SH-SY5Y (cell line): ENCODE data around the gene BATF2.

ENCODE experiments used
- GATA2 ChIP-seq: IDR thresholded peaks from 2 replicates; pipeline ENCODE4 v1.6.1; 2011; ENCODE audit warnings: mild to moderate bottlenecking, low read depth, low read length
- GATA3 ChIP-seq: IDR thresholded peaks from 2 replicates; pipeline ENCODE4 v1.6.1; 2011; ENCODE audit warnings: low read depth, mild to moderate bottlenecking, low read length, moderate library complexity

The BATF2 gene

DNA sequence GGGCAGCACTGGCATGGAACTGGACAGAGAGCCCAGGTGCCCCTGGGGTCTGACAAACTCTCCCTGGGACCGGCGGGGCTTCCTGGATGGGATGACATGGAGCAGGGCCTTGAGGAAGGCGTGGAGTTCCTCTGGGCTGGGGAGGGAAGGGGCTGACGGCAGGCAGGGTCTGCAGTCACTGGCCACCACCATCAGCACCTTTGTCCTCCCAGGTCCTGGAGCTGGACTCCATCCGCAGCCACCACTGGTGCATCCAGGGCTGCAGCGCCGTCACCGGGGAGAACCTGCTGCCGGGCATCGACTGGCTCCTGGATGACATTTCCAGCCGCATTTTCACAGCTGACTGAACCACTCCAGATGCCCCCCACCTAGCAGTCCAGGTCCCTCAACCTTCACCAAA lies 24.7 kb upstream of the BATF2 start:
- TF ChIP-seq GATA3 = no peak
- no peak for TF ChIP-seq GATA2

DNA sequence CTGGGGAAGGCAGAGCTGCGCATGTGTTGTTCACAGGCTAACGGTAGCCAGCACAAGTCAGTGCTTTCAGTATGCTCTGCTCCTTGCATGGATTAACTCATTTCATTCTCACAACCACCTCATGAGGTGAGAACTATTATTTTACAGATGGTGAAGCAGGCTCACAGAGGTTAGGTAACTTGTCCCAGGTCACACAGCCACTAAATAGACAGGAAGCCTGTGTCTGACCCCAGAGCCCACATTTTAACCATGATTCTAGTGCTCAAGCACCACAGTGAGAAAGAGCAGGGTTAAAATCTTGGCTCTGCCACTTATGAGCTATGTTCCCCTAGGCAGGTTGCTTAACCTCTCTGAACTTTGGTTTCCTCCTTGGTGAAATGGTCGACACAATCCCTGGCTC lies 24.2 kb upstream of the BATF2 start:
- TF ChIP-seq GATA2 = no peak
- TF ChIP-seq GATA3 = no peak

DNA sequence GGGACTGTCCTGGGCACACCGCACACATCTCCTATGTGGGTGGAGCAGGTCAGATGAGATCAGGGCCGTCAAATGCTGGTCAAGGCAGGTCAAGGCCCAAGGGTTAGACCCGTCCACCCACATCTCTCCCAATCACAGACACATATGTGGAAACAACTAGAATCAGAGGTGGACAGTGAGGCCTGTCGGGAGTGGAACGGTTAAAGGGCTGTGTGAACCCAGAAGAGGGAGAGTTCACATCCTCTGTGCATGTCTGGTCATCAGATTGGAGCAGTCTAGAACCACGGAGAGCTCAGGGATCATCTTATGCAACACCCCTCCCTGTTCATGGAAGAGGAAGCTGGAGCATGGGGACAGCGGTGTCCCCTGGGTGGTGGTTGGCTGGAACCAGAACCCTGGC lies 23.1 kb upstream of the BATF2 start:
- no peak for TF ChIP-seq GATA3
- TF ChIP-seq GATA2 = no peak

DNA sequence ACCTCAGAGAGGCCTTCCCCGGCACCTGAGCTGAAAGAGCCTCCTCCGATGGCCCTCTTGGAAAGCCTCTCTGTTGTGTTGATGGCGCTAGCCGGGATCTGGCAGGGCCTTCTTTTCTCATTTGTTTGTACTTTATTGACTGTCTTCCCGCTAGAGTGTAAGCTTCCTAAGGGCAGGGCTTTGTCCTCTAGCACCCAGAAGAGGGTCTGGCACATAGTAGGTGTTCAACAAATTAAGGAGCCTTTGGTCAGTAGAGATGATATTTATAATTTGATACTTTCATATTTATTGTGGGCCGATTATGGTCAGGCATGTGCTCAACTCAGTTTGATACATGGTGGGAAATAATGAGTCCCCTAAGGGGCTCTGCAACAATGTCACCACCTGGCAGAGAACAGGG lies 21.2 kb upstream of the BATF2 start:
- no peak for TF ChIP-seq GATA2
- no peak for TF ChIP-seq GATA3

DNA sequence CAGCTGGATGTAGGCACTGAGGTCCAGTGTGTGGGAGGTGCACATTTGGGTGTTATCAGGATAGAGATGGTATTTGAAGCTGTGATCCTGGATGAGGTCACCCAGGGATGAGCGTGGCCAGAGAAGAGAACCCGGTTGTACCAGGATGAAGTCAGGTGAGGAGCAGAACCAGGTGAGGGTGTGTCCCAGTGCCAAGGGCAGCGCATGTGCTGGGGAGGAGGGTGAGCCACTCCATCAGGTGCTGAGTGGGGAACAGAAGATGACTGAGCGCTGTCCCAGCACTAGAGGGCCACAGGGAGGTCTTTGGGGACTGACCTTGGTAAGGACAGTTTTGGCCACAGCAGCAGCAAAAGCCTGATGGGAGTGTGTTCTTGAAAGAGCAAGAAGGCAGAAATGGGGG lies 19.9 kb upstream of the BATF2 start:
- no peak for TF ChIP-seq GATA3
- no peak for TF ChIP-seq GATA2

DNA sequence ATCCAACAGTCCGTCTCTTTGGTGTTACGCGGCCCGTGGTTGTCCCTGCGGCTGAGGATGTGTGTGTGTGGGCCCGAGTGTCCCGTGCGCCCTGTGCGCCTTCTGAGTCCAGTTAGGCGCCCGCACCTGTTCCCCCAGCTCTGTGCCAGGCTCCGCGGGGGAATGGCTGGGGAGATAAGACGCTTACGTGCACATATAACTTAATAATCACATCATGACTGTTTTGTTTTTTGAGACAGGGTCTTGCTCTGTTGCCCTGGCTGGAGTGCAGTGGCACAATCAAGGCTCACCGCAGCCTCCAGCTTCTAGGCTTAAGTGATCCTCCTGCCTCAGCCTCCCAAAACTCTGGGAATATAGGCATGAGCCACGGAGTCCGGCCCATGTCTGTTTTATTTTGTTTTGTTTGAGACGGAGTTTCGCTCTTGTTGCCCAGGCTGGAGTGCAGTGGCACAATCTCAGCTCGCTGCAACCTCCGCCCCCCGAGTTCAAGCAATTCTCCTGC lies 18.0 kb upstream of the BATF2 start:
- no peak for TF ChIP-seq GATA3
- TF ChIP-seq GATA2 = peak; percentile 23; the same call in 1 of the 2 replicates

DNA sequence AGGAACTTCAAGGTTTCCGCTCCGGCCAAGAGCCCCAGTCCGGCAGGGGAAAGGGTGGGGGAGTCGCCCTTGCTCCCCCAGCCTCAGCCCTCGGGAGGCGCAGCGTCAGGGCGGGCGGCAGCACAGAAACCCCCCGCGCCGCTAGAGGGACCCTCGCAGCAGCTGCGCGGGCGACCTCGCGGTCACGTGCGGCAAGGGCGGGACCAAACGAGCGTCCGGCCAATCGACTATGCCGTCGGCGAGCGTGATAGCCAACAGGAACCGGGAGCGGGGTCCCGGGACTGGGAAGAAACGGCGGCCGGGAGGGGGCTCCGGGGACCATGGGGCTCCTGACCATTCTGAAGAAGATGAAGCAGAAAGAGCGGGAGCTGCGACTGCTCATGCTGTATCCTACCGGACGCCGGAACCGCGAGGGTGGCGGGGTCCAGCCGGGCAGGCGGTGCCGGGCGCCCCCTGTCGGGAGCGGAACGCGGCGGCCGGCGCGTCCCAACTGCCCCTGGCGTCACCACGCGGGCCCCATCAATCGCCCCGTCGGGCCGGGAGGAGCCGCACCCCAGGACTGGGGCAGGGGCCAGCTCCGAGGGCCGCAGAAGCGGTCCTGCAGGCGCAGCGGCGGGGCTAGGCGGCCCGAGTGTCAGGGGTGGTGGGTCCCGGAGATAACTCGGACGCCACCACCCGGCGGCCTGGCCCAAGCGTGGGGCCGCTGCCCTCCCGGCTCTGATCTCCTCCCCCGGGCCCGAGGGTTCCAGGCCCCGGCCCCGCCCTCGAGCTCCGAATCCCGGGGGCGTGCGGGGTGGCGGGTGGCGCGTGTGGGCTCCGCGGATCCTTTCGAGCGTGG lies 17.3 kb upstream of the BATF2 start, which contains the start of gene ARL2:
Gene ARL2 (plus strand): TSS at position 273 of the 838 bp plus-strand sequence. CDS start 48 bp downstream, at position 321.
- no peak for TF ChIP-seq GATA3
- TF ChIP-seq GATA2 = no peak

DNA sequence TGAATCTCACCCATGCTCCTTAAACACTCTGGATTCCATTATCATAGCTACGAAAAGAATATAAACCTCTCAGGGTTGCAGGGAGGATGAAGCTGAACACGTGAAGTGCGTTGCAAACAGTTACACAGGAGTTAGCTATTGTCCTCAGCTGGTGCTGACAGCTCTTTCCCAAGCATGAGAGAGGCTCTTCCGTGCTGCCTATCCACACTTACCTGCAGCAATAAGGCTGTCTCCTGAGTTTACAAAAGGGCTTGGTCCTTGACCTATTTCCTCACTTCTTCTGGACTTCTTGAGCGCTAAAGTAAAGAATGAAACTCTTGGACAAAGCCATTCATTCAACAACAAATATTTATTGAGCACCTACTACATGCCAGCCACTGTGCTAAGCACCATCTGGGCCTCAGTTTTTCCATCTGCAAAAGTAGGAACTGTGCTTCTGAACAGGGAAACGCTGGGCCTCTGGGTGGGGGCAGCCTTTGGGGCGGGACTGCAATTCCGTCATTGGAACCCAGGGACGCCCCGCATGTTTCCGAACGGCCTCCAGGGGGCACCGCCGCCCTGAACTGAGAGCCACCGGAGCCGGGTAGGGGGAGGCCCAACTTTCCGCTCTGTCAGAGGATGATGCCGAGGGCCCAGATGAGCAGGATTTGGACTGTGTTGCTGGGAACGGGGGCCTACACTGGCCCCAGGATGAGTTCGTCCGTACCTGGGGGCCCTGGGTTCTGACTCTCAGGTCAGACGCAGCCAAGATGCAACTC lies 16.5 kb upstream of the BATF2 start:
- TF ChIP-seq GATA3 (no peak), GATA2 (no peak)

DNA sequence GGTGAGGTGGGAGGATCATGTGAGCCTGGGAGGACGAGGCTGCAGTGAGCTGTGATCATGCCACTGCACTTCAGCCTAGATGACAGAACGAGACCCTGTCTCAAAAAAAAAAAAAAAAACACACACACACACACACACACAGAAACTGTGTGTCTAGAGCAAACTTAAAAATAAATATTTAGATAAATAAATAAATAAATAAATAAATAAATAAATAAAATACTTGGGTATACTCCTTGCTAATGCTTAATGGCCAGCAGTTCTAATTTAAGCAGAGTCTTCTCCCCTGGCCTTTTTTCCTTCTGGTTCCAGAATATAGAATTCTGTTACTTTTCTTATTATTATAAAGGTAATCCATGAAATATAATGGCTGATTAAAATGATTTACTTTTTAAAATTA lies 12.1 kb upstream of the BATF2 start:
- no peak for TF ChIP-seq GATA3
- no peak for TF ChIP-seq GATA2

DNA sequence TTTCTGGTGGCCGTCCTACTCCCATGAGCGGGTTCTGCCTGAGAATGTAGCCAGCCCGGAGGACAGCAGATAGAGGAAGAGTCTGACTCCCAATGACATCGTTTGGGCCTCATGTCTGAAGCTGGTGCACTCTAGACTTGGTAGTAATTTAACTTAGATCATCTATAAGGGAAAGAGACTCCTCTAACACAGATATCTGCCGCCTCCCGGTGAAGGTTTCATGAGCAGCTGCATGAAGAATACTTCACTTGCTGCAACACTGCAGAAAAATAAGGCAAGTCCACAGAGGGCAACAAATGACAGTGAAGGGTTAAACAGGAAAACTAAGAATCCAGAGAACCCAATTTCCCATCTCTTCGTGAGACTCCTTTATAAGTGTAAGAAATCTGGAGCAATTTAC lies 11.2 kb upstream of the BATF2 start:
- TF ChIP-seq GATA3 (no peak), GATA2 (no peak)

DNA sequence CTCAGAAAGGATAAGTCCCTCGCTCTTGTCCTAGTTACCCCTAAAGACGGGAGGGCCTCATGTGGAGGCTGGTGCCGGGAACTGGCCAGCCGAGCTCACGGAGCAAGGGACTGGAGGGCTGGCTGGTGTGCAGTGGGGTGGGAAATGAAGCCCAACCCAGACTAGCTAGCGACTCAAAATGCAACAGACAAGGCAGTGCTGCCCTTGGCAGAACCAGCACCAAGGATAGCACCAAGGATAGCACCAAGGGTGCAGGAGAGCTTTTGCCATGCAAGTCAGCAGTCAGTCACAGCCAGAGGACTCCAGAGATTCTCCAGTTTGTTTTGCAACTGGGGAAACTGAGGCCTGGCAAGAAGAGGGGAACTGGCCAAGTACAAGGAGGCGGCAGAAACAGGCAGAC lies 6.5 kb upstream of the BATF2 start:
- TF ChIP-seq GATA3 (no peak), GATA2 (no peak)

DNA sequence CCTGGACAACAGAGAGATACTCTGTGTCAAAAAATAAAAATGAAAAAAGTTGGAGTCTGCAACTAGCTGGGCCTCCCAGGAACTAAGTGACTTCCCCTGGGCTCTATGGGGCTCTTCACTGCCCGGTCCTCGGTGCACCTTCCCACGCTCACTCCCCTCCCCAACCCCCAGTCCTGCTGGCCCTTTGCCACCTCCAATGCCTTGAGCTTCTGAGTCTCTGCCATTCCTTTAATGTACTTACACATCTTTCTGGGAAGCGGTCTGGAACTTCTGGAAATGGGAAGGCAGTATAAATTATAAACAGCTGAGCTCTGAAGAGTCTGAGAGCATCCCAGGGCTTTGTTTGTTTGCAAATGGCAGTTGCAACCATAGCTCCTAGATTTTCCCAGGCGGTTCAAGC lies 5.9 kb upstream of the BATF2 start:
- TF ChIP-seq GATA2 = no peak
- TF ChIP-seq GATA3 = no peak

DNA sequence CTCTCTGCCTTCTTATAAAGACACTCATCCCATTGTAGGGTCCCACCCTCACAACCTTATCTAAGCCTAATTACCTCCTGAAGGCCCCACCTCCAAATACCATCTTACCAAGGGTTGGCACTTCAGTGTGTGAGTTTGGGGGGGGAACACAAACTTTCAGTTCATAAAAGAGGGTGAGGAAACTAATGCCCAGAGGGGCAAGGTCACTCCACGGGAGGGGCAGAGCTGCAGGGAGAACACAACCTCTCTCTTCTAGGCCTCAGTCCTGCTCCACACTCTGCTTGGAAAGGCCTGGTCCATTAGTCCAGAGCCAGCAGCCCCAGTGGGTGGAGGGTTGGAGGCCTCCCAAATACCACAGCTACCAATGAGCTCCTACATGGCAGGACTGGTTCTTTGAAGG lies 2.7 kb upstream of the BATF2 start:
- TF ChIP-seq GATA2 = no peak
- no peak for TF ChIP-seq GATA3

DNA sequence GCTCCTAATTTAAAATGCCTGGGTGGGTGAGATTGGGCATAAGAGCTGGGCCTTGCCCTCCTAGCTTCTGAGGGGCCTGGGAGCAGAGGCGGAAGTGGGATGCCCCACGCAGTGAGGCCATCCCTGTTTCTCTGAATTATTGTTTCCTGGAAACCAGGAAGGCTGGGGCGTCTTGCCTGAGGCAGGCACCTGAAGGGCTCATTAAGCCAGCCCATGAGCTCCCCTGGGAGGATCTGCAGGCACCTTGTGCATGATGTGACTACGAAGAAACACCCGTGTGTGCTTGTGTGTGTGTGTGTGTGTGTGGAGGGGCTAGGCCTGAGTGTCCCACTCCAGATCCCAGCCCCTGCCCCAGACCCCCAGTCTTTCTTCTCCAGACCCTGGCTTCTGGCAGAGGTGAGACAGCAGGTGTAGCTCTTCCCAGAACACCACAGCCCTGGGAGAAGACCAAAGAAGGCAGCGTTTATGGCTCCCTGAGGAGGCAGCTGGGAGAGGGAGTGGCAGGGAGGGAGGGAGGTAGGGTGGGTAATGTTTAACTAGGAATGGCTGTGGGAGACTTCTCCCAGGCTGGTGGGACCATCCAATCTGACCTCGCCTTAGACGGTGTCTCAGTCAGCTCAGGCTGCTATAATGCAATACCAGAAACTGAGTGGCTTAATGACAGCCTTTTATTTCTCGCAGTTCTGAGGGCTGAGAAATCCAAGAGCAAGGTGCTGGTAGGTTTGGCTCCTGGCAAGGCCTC lies 2.1 kb upstream of the BATF2 start:
- TF ChIP-seq GATA3 (no peak), GATA2 (no peak)

DNA sequence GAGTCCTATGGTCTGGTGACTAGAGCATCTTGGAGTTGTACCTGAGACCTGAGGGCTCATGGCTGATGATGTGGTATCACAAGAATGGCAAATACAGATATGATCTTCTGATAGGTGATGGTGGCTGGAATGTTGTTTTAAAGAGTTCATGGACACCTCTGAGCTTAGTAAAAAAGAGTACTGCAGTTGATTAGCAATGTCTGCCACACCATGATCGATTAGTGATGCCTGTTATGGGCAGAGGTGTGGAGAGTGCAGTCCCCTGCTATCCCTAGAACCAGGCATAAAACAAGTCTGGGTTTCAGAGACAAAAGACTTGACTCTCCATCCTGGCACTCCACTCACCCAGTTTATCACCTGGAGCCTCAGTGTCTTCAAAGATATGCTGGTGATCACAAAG lies 1.4 kb upstream of the BATF2 start:
- TF ChIP-seq GATA3 = no peak
- TF ChIP-seq GATA2 = no peak
